ENCODE measurements around the gene CALR.

DNA sequence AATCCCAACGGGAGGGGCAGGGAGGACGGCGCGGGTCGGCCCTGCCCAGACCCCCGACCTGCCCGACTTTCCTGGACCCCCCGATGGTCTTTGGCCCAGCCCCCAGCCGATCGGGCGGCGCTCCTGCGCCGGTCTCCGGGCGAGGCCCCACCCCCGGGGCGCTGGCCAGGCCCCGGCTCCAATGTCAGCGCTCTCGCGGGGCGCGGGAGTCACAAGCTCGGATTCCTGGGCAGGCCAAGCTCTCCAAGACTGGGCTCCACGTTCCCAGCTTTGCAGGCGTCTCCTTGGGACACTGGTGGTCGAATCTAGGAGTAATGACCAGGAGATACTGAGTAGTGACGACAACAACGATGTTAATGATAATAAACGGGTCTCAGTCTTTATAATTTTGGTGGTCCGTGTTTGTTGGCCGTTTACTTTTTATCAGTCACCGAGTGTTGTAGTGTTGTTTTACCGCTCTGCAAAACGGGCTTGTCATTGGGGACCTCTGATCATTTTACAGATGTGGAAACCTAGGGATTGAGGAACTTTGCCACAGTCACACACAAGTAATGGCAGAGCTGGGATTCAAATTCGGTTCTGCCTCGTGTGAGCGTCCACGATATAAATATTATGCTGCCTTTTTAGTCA lies 7.8 kb downstream of the CALR start:
- TF ChIP-seq, protein P1, sequence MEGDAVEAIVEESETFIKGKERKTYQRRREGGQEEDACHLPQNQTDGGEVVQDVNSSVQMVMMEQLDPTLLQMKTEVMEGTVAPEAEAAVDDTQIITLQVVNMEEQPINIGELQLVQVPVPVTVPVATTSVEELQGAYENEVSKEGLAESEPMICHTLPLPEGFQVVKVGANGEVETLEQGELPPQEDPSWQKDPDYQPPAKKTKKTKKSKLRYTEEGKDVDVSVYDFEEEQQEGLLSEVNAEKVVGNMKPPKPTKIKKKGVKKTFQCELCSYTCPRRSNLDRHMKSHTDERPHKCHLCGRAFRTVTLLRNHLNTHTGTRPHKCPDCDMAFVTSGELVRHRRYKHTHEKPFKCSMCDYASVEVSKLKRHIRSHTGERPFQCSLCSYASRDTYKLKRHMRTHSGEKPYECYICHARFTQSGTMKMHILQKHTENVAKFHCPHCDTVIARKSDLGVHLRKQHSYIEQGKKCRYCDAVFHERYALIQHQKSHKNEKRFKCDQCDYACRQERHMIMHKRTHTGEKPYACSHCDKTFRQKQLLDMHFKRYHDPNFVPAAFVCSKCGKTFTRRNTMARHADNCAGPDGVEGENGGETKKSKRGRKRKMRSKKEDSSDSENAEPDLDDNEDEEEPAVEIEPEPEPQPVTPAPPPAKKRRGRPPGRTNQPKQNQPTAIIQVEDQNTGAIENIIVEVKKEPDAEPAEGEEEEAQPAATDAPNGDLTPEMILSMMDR (IDR thresholded peaks at IDR 0.05; ENCODE audit: low read length), result no peak
- no peak for TF ChIP-seq EZH2 (IDR thresholded peaks at IDR 0.05; ENCODE audit: borderline replicate concordance, low read length)
